Limb (tissue), 2 donors: Measurements from ENCODE around the gene FCHSD1.

Experiments used
- DNase-seq, 2 donors: peaks; one replicate each; pipeline ENCODE4 v3.0.0-alpha.2; 2016; ENCODE audit errors: extremely low spot score in 2 of 2

Gene FCHSD1

DNA sequence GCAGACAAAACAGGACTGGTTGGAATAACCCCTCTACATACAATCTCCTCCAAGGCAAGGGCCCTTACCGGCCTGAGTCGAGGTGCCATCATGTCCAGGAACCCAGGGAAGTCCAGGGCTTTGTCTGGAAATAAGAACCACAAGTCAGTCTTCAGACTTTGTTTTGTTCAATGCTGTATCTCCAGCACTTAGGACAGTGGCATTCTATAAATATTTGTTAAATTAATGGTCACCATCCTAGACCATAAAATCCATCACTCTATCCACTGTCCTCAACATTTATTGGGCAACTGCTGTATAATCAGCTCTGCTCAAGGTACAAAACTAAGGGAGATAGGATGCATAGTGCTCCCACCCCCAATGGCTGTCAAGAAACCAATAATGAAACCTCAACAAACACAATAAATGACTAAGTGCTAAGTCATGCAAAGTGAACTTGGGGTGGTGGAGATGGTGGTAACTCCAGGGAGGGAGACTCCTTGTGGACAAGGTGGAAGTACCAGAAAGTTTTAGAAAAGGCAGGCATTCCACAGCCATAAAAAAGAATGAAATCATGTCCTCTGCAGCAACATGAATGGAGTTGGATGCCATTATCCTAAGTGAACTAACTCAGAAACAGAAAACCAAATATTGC lies 9.5 kb downstream of the FCHSD1 start:
- DNase-seq = no peak

DNA sequence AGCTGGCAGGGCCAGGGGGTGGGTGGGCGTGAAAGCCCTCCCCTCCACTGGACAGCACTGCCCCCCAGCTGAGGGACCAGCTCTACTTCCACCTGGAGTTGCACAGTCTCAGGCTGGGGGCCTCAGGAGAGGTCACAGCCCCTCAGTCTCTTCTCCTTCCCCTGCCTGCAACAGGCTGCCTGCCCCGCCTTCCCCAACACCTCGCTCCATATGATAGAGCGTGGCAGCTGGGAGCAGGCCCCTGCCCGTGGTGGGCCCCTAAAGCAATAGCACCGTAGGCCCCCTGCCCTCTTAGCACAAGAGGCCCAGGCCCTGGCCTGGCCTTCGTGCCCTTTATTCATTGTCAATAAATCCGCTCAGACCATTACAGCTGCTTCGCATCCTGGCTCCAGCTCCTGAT lies 10.5 kb downstream of the FCHSD1 start:
- DNase-seq = no peak

DNA sequence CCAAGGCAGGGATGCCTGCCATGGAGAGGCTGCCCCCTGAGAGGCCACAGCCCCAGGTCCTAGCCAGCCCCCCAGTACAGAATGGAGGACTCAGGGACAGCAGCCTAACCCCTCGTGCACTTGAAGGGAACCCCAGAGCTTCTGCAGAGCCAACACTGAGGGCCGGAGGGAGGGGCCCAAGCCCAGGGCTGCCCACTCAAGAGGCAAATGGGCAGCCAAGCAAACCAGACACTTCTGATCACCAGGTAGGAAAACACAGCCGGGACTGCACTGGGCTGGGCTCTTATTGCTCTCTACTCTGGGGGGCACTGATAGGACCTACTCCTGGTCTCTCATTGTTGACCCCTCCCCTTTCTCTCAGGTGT lies 11.2 kb downstream of the FCHSD1 start:
- no peak for DNase-seq

DNA sequence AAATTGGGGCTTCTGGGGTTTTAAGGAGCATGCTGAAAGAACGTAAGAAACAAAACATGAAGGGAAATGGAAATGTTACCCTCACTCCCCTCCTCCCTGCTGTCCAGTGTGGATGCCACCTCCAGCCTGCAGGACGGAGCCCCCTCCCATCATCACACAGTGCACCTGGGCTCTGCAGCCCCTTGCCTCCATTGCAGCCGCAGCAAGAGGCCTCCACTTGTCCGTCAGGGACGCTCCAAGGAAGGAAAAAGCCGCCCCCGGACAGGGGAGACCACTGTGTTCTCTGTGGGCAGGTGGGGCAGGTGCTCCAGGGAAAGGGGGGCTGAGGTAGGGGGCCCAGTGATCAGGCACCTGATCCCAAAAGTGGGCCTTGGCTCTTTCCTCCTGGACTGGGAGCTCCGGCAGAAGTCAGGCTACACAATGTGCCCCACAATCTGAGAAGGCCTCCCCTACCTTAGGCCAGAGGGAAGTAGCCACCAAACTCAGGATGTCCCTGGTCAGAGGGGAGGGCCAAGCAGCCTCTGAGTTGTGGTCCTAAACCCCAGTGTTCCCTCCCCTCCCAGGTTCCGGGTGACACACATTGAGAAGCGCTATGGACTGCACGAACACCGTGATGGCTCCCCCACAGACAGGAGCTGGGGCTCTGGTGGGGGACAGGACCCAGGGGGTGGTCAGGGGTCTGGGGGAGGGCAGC lies 11.7 kb downstream of the FCHSD1 start:
- no peak for DNase-seq

DNA sequence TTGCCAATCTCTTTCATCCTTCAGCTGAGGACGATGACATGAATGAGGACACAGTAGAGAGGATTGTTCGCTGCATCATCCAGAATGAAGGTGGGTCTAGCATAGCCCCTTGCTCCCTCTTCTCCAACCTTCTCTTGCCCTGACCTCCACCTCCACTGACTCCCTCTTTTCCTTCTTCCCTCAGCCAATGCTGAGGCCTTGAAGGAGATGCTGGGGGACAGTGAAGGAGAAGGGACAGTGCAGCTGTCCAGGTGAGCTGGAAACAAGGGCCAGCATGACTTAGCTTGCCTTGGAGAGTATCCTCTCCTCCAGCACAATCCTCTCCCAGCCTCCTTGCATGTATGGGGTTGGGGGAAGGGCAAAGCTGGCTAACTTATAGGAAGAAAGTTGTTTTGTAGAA lies 12.4 kb downstream of the FCHSD1 start:
- DNase-seq = no peak

DNA sequence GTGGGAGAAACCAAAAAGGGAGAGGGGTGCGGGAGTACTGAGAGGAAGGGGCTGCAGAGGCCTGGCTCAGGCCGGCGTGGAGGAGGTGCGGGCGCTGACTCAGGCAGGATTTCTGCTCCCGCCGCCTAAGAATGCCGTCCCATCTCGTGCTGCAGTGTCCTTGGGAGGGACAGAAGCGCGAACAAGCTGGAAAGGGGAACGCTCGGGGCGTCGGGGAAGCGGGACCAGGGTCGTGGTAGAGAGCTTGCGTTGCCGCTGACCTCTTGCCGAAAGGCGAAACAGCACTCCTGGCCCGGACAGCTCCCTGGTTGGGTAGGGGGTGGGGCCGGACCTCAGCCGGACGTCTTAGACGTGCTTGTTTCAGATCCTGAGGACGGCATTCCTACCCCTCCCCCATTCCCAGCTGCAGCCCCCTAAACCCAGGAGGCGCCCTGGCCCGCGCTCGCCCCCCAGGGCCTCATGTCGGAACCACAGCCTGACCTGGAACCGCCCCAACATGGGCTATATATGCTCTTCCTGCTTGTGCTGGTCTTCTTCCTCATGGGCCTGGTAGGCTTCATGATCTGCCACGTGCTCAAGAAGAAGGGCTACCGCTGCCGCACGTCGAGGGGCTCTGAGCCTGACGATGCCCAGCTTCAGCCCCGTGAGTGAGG lies 13.3 kb downstream of the FCHSD1 start:
- peak; percentile 22 to 70 for DNase-seq

DNA sequence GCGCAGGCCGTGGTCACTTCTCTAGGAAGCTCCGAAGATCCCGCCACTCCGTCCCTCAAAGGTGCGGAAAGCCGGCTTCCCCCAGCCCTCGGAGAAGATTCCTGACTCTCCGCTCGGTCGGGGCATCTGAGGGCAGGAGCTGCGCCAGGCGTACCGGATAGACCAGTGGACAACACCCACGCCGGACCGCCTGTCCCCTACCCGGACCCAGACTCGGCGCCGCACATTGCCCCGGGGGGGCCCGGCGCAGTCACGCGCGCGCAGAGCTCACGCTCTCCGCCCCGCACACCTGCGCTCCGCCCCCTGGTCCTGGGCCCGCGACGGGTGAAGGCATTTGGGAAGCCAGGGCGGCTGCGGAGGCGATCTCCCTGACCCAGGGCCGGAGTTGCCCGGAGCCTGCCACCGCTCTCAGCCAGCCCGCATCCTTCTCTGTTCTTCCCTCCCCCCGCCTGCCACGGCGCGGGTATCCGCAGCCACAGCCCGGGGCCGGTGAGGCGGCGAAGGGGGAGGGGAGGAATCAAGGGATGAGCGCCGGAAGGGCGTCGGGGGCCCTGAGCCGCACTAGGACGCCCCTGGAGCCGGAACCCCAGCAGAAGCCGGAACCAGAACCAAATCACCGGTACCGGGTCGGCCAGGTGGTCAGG lies 14.0 kb downstream of the FCHSD1 start:
- peak in 1 of 2 donors; percentile 61 for DNase-seq

DNA sequence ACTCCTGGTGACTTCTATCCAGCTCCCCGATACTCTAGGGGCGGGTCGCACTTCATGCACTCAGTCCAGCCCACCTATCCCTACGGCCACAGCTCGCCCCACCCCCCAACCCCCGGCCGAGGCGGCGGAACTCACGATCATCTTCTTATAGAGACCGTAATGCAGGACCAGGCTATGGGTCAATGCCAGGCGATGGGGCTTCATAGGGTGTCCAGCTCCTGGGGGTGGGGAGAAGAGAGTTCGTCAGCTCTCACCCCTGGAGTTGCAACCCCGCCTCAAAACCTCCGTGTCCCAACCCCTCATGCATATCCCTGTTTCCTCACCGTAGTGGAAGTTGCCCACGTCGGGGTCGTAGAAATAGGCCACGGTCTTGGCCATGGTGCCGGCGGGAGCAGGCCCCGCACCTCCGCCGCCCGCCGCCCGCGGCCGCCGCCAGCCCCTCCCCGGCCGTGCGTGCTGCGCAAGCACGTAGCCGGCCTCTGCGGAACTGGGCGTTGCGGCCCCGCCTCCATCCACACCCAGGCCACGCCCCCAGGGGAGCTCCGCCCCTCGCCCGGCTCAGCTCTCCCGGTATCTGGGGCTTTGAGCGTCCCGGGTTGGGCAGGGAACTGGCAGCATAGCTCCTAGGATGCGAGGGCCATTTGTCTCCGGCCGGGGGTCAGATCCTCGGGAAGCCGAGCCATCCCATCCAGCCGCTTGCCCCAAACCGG lies 14.7 kb downstream of the FCHSD1 start, which contains the start of the genes HDAC3 and RELL2:
Gene HDAC3 (minus strand): TSS at position 437 of the 710 bp plus-strand sequence. CDS start 59 bp downstream, at position 378.
Gene RELL2 (plus strand): TSS at position 585 of the 710 bp plus-strand sequence. CDS start 1,229 bp downstream, outside the sequence.
- DNase-seq = peak; percentile 92 to 97

DNA sequence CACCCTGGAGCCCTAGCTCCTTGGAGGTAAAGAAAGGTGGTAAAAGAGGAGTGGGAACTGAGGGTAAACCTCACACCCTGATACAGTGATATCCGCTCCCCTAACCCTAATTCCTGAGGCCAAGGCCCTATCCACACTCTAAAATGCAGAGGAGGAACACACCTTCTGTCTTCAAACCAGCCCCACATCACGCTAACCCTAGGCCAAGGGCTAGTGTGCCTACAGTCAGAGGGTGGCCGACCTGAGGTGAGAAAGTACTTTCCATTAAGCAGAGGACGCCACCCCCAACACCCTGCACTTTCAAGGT lies 15.2 kb downstream of the FCHSD1 start:
- DNase-seq = no peak

DNA sequence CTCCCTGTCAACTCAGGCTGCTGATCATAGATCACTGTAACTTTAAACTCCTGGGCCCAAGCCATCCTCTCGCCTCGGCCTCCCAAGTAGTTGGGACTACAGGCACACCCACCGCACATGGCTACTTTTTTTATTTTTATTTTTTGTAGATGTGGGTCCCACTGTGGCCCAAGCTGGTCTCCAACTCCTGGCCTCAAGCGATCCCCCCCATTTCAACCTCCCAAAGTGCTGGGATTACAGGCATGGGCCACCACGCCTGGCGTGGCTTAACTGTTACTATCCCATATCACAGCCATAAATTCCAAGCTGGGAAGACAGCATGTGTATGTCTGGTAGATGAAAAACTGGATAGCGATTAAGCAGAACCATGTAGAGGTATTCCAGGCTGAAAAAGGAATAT lies 15.6 kb downstream of the FCHSD1 start:
- DNase-seq = no peak

DNA sequence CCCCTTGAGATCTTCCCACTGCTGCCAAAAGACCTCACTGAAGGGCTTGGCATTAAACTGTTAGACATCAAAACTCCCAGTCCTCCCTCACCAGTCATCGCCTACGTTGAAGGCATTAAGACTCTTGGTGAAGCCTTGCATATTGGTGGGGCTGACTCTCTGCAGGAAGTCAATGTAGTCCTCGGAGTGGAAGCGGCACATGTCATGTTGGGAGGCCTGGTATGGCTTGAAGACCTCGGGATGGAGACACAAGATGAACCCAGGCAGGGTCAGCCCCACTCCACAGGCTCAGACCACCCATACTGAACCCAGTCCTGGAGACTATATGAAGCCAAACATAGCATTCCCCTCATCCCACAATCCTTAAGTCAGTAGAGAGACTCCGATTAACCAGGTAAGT lies 16.5 kb downstream of the FCHSD1 start:
- DNase-seq = no peak

DNA sequence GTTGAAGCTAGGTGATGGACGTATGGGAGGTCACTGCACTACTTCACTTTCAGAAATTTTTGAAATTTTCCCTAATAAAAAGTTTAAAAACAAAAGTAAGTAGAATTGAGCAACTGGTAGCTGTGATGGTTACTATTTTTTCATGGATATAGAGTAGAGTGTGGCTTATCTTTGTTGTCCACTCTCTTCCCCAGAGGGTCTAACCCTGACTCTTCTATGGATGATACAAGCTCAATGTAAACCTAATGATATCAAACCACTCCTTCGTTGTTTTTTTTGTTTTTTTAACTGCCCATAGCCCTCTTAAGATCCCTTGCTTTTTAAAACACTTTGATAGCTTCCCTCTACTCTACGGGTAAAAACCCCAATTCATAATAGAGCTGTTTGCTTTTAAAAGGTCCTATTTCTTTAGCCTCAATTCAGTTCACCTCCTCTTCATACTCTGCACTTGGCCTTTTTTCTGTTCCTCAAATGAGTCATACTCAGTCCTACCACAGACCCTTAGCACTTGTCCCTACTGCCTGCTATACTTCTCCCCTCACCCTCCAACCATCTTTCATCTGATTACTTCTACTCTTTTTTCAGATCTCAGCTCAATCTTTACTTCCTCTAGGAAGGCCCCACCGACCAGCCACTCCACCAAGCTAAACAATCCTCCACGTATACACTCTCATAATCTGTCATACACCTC lies 17.2 kb downstream of the FCHSD1 start:
- no peak for DNase-seq

DNA sequence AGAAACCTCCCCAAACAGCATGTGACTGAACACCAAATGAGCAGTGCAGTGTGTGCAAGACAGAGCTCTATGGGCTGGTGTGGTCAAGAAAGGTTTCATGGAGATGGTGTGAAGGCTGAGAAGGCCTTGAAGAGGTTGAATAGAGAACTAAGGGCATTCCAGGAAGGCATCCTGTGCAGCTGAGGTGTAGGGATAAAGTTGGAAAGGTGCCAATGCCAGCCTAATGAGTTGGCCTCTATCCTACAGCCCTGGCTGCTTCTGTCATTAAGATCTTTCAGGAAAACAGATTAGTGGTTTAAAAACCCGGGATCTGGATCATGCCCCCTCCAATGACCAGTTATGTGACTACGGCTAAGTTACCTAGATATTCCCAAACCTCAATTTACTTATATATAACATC lies 18.6 kb downstream of the FCHSD1 start:
- DNase-seq = no peak

DNA sequence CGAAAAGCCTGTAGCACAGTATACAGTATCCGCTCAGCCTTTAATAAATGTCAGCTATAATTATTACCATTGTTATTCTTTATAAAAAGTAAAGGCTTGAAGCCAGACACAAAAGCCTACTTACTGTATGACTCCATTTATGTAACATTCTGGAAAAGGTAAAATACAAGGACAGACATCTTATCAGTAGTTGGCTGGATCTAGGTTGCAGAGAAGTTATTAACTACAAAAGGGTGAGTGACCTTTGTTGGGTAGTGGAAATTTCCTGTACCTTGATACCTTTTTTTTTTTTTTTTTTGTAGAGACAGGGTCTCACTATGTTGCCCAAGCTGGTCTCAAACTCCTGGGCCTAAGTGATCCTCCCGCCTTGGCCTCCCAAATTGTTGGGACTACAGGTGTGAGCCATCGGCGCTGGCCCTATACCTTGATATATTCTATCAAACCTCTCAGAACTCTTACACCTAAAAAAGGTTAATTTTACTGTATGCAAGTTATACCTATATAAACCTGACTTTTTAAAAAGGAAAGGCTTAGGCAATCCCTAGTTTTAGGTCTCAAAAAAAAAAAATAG lies 20.6 kb downstream of the FCHSD1 start:
- DNase-seq = no peak

DNA sequence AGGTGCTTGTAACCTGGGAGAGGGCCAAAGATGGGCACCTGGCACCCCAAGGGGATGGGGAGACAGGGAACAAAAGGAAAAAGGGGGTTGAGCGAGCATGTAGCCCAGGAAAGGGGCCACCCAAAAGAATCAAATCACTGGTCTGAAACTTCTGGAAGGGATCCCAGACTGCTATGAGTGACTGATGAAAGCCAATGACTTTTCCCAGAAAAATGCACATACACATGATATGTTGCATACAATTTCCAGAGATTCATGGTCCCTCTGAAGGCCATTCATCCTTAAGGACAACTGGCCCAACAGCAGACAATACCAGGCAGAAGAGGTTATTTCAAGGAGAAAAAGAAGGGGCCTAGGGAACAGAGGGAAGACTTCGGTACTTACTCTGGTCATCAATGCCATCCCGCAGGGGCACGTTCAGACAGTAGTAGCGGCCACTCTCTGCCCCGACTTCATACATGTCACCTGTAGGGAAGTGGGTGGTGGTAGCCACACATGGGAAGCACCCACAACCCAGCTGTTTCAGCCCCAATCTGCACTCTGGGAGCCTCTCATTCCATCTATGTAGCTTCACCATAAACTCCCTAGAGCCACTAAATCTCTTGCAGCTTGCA lies 22.9 kb downstream of the FCHSD1 start:
- DNase-seq = no peak

DNA sequence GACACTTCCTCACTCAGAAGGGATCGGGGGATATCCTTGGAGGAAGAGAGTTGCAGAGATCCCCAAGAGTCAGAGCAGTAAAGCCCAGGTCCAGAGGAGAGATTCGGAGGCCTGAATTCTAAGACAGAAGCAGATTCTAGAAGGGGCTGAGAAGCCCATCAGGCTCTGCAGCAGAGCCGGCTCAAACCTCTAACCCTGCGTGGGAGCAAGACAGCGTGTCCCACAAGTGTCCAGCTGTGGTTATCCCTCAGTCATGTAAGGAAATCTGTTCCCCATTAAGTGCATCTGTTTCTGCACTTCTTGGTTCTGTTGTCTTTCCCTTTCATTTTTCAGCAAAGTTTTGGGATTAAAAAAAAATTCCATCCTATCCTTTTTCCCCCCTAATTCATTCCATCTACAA lies 27.6 kb downstream of the FCHSD1 start:
- no peak for DNase-seq

DNA sequence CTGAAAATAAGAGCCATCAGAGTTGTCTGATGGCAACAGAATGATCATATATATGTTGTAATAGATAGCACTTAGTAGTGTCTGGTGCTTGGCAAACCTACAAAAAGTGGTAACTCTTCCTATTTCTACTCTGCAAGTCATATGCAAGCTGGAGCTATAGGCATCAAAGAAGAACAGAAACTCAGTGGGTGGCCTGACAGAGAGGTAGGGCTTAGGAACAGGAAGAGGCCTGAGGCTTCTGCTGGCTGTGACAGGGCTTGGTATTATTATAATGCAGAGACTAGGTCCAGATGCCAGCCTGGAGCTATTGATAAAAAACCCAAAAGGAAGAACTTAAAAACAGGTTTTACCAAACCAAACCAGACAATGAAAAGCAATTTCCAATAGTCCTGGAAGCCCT lies 28.0 kb downstream of the FCHSD1 start:
- no peak for DNase-seq

DNA sequence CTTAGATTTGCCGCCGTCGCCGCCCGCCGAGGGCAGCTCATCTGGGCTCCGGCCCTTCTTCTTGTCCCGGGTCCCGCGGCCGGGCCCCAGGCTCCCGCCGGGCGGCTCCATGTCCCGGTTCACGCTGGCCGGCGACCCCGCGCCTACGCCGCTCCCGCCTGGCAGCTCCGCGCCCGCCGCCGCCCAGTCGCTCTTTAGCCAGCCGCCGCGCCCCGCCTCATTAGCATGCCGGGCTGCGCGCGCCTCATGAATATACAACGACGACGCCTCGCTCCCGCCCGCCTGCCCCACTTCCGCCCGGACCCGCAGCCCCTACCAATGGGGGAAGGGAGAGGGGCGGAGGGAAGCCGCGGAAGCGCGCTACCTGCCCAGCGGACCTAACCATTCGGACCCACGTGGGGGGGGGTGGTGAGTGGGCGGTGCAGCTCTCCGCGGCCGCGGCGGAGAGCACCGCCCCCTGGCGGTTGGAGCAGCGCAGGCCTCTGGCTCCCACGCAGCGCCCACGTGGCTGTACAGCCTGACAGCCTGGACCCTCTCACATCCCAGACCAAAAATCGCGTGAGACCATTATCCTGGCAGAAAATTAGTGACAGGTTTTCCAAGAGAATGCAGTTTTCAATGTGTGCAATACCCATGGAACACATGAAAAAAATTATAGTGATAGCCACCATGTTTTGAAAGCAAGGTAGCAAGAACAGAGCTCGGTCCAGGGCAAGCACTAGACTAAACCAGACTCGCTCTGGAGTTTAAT lies 32.2 kb downstream of the FCHSD1 start, which contains the start of gene DIAPH1:
Gene DIAPH1 (minus strand): TSS at position 197 of the 751 bp plus-strand sequence. CDS start 86 bp downstream, at position 111.
- peak; percentile 94 to 99 for DNase-seq

DNA sequence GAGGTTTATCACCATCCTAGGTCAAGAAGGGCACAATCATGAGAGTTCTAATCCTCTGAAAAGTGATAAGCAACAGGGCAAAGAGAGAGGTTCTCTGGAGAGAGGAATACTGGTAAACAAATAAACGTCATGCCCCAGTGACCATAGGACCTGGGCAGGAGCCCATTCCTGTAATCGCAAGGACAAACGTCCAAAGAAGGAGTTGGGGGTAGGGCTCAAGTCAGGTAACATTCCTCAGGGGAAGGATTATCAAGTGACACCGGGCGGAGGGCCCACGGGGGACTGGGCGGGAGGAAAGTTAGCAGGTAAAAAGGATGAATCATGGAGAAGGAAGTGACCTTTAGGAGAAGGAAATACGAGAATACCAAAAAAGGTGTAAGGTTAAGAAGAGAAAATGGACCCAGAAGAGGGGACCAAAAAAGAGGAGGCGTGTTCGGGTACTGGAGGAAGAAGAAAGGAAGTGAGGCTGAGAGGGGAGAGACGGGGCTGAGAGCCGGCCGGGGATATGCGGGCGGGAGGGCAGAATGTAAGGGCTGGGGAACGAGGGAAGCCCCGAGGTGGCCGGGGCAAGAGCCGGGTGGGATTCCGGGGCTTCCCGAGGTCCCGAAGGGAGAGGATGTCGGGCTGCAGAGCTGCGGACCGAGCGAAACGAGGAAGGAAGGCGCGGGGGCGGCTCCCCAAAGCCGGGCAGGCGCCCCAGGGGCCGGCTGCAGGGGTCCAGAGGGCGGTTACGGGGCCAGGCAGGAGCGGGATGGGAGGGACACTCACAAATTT lies 33.0 kb downstream of the FCHSD1 start:
- peak in 1 of 2 donors; percentile 50 for DNase-seq
